Brain microvascular endothelial cell (primary cell): Measurements from ENCODE around the gene CEBPG.

Experiments
- DNase-seq: peaks from one replicate; pipeline ENCODE4 v3.0.0-alpha.2; 2020
- H3K27ac ChIP-seq: fragments of 250-450 bp; sonication (Bioruptor Pico); 2 replicates; pipeline ENCODE4 v1.5.1; 2020; ENCODE audit warnings: mild to moderate bottlenecking, moderate library complexity
- H3K27me3 ChIP-seq: fragments of 250-450 bp; sonication (Bioruptor Pico); replicated peaks from 2 replicates; pipeline ENCODE4 v1.5.1; 2020; ENCODE audit warnings: mild to moderate bottlenecking
- H3K36me3 ChIP-seq: fragments of 250-450 bp; sonication (Bioruptor Pico); replicated peaks from 2 replicates; pipeline ENCODE4 v1.5.1; 2020; ENCODE audit warnings: mild to moderate bottlenecking
- H3K4me3 ChIP-seq: 2 replicates; pipeline ENCODE4 v1.5.1; 2011; ENCODE audit warnings: low read depth, mild to moderate bottlenecking, control low read depth, low read length, moderate library complexity
- CTCF ChIP-seq: IDR thresholded peaks from 2 replicates; pipeline ENCODE4 v1.5.1; 2011; ENCODE audit warnings: low read depth, mild to moderate bottlenecking, moderate library complexity, low read length, control low read depth, inconsistent platforms; ENCODE audit errors: missing control alignments
- in situ Hi-C: cut with HindIII; loops from 2 replicates; pipeline ENCODE4 v1.10.0; 2017; ENCODE audit warnings: low sequenced_read_pairs, low pct_ligation_motif_present

Gene CEBPG

DNA sequence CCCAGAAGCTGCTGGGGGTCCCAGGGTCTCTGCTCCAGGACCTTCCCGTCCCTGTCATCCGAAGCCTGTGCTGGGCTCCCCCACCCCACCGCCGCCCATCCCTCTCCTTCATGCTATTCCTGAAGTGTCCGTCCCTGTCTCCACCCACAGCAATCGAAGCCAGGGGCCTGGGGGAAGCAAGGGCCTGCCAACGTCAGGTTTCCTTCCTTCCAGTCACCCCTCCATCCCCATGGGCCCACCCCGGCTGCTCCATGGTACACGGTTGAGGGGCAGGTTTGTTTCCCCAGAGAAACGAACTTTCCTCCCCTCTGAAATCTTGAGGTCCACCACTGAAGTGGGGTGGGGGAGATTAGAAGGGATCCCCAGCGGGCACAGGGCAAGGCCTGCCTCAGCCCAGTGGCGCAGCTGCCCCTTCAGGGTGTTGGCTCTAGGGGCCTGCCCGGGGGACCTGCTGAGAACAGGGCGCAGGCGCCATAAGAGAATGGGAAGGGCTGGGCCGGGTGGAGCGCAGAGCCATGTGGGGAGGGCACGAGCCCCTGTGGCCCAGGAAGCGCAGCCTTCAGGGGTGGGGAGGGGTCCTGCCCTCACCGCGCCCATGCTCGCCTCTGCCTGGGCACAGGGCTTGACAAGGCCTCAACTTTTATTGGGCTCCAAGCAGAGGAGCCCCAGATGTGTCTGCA lies 16.1 kb downstream of the CEBPG start:
- in situ Hi-C loops: no loop called here
- TF ChIP-seq CTCF: no peak
- H3K27me3 ChIP-seq: no peaks in the 10 kb centered on the region
- H3K36me3 ChIP-seq: peaks cover 5% of the 10 kb centered on the region
- DNase-seq: no peak
- no peak overlapping the region for H3K27ac ChIP-seq
- no peak overlapping the region for H3K4me3 ChIP-seq

DNA sequence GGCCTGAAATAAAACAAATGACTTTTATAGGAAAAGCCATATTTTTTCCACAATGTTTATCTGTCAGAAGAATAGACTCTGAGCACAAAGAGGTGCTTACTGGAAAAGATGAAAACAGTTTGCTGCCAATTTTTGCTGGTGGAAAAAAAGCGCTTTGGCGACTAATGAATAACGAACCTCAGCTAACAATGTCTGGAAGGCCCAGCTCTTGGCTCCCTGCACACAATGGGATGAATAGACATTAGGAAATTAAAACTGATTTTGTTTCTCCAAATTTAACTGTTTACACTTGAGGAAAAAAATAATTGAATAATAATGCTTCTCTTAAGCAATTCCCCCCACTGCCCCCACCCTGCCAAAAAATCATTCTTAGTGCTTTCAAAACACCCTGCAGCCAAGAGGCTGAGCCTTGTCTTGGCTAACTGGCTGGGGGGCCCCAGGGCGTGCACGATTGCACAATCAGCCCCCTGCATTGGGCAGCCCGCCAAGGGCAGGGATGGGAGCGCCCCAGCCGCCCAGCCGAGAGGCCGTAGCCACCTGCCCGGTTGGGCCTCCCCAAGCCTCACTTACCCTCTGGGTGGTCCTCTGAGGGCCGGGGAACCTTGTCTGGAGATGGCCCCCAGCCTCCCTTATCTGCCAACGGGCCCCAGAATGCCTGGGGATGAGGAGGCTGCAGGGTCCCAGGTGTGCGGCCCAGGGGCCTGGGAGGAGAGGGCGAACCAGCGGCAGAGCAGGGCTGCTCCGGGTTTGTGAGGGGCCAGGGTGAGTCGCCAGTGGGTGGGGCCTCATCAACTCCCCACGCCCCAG lies 16.8 kb downstream of the CEBPG start:
- no peak overlapping the region for H3K4me3 ChIP-seq
- DNase-seq: no peak
- no peak for TF ChIP-seq CTCF
- peaks cover 5% of the 10 kb centered on the region for H3K36me3 ChIP-seq
- in situ Hi-C loops: no loop called here
- no peaks in the 10 kb centered on the region for H3K27me3 ChIP-seq
- no peak overlapping the region for H3K27ac ChIP-seq

DNA sequence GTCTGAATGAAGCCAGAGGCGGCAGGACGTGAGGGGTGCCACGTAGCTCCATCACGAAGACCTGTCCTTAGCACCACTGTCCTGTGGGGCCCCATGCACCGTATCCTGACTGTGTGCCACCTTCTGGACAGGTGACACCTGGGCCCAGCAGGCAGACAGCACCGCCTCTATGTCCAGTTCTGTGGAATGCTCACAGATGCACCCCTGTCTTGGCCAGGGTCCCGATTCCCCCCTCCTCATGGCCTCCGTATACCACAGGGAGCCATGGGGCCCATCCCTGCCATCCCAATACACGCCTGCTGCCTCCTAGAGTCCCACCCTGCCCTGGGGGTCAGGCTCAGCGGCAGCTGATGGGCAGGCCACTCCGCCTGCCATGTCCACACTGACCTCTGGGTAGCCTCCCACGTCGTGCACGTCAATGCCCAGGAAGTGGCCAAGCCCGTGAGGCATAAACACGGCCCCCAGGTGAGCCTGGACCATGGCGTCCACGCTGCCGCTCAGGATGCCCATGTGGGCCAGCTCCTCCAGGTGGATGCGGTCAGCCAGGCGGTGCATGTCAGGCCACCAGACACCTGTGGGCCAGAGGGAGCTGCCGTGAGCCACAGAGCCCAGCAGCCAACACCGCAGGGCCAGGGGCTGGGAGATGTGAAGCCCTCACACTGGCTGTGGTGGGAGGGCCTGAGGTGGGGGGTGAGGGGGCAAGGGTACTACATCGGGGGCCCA lies 17.6 kb downstream of the CEBPG start:
- in situ Hi-C loops: no loop called here
- H3K36me3 ChIP-seq: peaks cover 5% of the 10 kb centered on the region
- no peak overlapping the region for H3K27ac ChIP-seq
- no peak for DNase-seq
- H3K4me3 ChIP-seq: no peak overlapping the region
- no peaks in the 10 kb centered on the region for H3K27me3 ChIP-seq
- no peak for TF ChIP-seq CTCF

- in situ Hi-C loops: no loop called here
- Histone ChIP-seq H3K36me3 (peaks cover 5% of the 10 kb centered on the region), H3K27ac (no peak overlapping the region), H3K27me3 (no peaks in the 10 kb centered on the region), H3K4me3 (no peak overlapping the region)
- no peak for DNase-seq
- no peak for TF ChIP-seq CTCF
These were observed 18.2 kb downstream of the CEBPG start for GRCh38 chr19:33391631-33392249.

DNA sequence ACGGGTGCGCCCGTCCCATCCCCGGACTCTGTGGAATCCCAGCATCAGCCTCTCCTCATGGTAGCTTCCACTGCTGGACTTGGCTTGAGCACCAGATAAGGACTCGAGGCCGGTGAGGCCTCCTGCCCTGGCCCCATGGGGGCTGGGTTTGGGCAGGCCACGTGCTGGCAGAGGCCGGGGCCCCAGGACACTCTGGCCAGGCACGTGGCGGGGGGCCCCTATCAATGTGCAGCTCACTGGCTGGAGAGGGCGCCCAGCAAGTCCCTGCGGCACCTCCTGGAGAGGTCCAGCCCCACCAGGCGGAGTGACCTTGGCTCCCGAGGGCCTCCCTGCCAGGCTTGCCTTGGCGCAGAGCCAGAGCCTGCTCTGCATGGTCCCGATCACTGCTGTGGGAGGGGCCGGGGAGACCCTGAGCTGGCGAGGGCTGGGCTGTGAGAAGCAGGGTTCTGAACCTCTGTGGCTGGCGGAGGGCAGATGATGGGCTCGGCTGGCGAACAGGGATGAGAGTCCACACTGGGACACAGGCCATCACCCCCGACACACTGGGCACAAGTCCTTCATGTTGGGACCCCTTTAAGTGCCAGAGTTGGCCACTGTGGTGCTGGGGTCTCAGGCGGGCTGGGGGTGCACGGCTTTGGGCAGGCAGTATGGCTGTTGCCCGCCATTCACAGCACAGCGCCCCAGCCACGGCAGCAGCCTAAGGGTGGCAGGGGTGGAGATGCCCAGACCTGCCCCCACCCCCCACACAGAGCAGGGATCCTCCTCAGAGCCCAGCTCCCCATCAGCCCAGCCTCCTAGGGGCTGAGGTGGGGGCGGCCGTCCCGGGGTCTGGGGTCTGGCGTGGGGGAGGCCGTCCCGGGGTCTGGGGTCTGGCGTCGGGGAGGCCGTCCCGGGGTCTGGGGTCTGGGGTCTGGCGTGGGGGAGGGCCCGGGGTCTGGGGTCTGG lies 19.1 kb downstream of the CEBPG start:
- DNase-seq: no peak
- Histone ChIP-seq H3K27me3 (no peaks in the 10 kb centered on the region), H3K27ac (no peak overlapping the region), H3K36me3 (peaks cover 2% of the 10 kb centered on the region), H3K4me3 (no peak overlapping the region)
- TF ChIP-seq CTCF: no peak
- in situ Hi-C loops: no loop called here
